PC-3 (cell line): ENCODE results near the gene SYMPK. TPM values are rescaled to one million over a fixed set of nuclear protein-coding genes. Genes with fewer than 3 reads are reported as not detected.

Experiments
- ATAC-seq: fragments of 200-7000 bp; cut with Tn5 transposase; 2 replicates; pipeline ENCODE4 v1.9.1; 2020; ENCODE audit warnings: mild to moderate bottlenecking, moderate library complexity
- BruUV-seq: library from RNA; stranded (reverse); fragments of 400-500 nt; replicated peaks from 2 replicates; lab custom pipeline; 2021; lab: Mats Ljungman, UMichigan
- CTCF ChIA-PET: fragments of 300-600 bp; sonication (Branson Sonifier 250); formaldehyde crosslinking; loops from one replicate; lab custom pipeline; 2022; ENCODE audit warnings: antibody characterized with exemption; lab: Charles Lee
- POLR2A ChIA-PET: fragments of 300-600 bp; sonication (Branson Sonifier 250); formaldehyde crosslinking; loops from one replicate; lab custom pipeline; 2022; ENCODE audit warnings: antibody characterized with exemption; ENCODE audit not compliant: unreplicated experiment; lab: Charles Lee
- DNase-seq: peaks from one replicate; pipeline ENCODE4 v3.0.0-alpha.2; 2015
- H2AFZ ChIP-seq: fragments of 300-600 bp; sonication (generic); 2 replicates; pipeline ENCODE4 v1.6.0; 2016; ENCODE audit warnings: antibody characterized with exemption, low read length
- H3F3A ChIP-seq: fragments of 300-600 bp; sonication (generic); one replicate; pipeline ENCODE4 v1.6.0; 2017; ENCODE audit warnings: antibody characterized with exemption, low read length, control low read depth, mild to moderate bottlenecking; ENCODE audit not compliant: unreplicated experiment
- H3K27ac ChIP-seq: fragments of 300-600 bp; sonication (generic); 2 replicates; pipeline ENCODE4 v1.5.1; 2016; ENCODE audit warnings: mild to moderate bottlenecking, low read length
- H3K27me3 ChIP-seq: fragments of 300-600 bp; sonication (generic); 2 replicates; pipeline ENCODE4 v1.6.1; 2016; ENCODE audit warnings: low read length, mixed read lengths
- H3K36me3 ChIP-seq: fragments of 300-600 bp; sonication (generic); 2 replicates; pipeline ENCODE4 v1.6.1; 2016; ENCODE audit warnings: low read depth, mixed run types, low read length, mixed read lengths
- H3K4me1 ChIP-seq: fragments of 300-600 bp; sonication (generic); 2 replicates; pipeline ENCODE4 v1.5.1; 2016; ENCODE audit warnings: low read length; ENCODE audit not compliant: insufficient read depth
- H3K4me2 ChIP-seq: fragments of 300-600 bp; sonication (generic); 2 replicates; pipeline ENCODE4 v1.6.0; 2016; ENCODE audit warnings: low read length
- H3K4me3 ChIP-seq: fragments of 300-600 bp; sonication (generic); 2 replicates; pipeline ENCODE4 v1.5.1; 2016; ENCODE audit warnings: mild to moderate bottlenecking, low read length, mixed read lengths
- H3K79me2 ChIP-seq: fragments of 300-600 bp; sonication (generic); 2 replicates; pipeline ENCODE4 v1.6.1; 2017; ENCODE audit warnings: low read length, mixed read lengths
- H3K9ac ChIP-seq: fragments of 300-600 bp; sonication (generic); 2 replicates; pipeline ENCODE4 v1.6.0; 2016; ENCODE audit warnings: mild to moderate bottlenecking, low read length
- H3K9me2 ChIP-seq: fragments of 300-600 bp; sonication (generic); replicated peaks from 2 replicates; pipeline ENCODE4 v1.6.1; 2016; ENCODE audit warnings: mixed run types, low read length, mixed read lengths
- H3K9me3 ChIP-seq: fragments of 300-600 bp; sonication (generic); 2 replicates; pipeline ENCODE4 v1.6.1; 2016; ENCODE audit warnings: low read length, mixed read lengths
- H4K20me1 ChIP-seq: fragments of 300-600 bp; sonication (generic); 2 replicates; pipeline ENCODE4 v1.6.1; 2016; ENCODE audit warnings: low read length, mixed read lengths
- CTCF ChIP-seq: fragments of 300-600 bp; sonication (generic); conservative IDR thresholded peaks from 2 replicates; pipeline ENCODE4 v1.5.1; 2017; ENCODE audit warnings: antibody characterized with exemption, low read depth, mild to moderate bottlenecking, low read length
- EZH2 ChIP-seq: fragments of 300-600 bp; sonication (generic); IDR thresholded peaks from one replicate; pipeline ENCODE4 v1.6.1; 2017; ENCODE audit warnings: antibody characterized with exemption, mild to moderate bottlenecking, low read length; ENCODE audit not compliant: unreplicated experiment
- EZH2phosphoT487 ChIP-seq: fragments of 300-600 bp; sonication (generic); IDR thresholded peaks from 2 replicates; pipeline ENCODE4 v1.6.1; 2018; ENCODE audit warnings: mild to moderate bottlenecking, antibody characterized with exemption, low read length, borderline replicate concordance
- intact Hi-C: fragments of 100-400 bp; cut with micrococcal nuclease; formaldehyde crosslinking; loops from 2 replicates; pipeline ENCODE4 v1.9.0; 2023
- total RNA-seq: library from RNA; depleted of rRNA; stranded (reverse); fragments of >200 nt; gene quantifications from 2 replicates; pipeline ENCODE4 v1.2.3, GENCODE V29; 2014

SYMPK gene
- total RNA-seq, 1 experiment from 2014 or later, result 36.6 TPM

GRCh38 chr19:45908956-45909355 lies 46.0 kb upstream of the SYMPK start:
- Histone ChIP-seq H3F3A (no peaks in the 10 kb centered on the region), H3K27ac (no peak overlapping the region), H4K20me1 (no peaks in the 10 kb centered on the region), H2AFZ (no peak overlapping the region), H3K27me3 (no peaks in the 10 kb centered on the region), H3K9me3 (no peaks in the 10 kb centered on the region), H3K9me2 (no peaks in the 10 kb centered on the region), H3K4me3 (no peak overlapping the region), H3K36me3 (no peaks in the 10 kb centered on the region), H3K4me2 (no peak overlapping the region), H3K9ac (no peak overlapping the region), H3K4me1 (peaks cover 4% of the 10 kb centered on the region), H3K79me2 (no peaks in the 10 kb centered on the region)
- BruUV-seq, result no TSS peak
- ATAC-seq (no peak), DNase-seq (no peak)
- TF ChIP-seq CTCF, result no peak
- no peak for TF ChIP-seq EZH2phosphoT487
- no peak for TF ChIP-seq EZH2
- ChIA-PET CTCF (no interaction called here), POLR2A (interaction anchor here (0.7 kb wide), 1 partner anchor 442 kb away, joined by 3 read pairs; no protein-coding TSS in a partner anchor)
- intact Hi-C loops, result no loop called here

- CTCF ChIA-PET, result interaction anchor here (0.7 kb wide), 1 partner anchor 131 kb away, joined by 6 read pairs; no protein-coding TSS in a partner anchor
Observed at GRCh38 chr19:45906221-45906620, 43.3 kb upstream of the SYMPK start.

More at GRCh38 chr19:45906221-45906620, 43.3 kb upstream of the SYMPK start:
- H3K79me2 ChIP-seq, result peaks cover 5% of the 10 kb centered on the region; the same call in 1 of the 2 replicates
- no peak overlapping the region for H3K9ac ChIP-seq
- no peaks in the 10 kb centered on the region for H3K36me3 ChIP-seq
- POLR2A ChIA-PET, result no interaction called here
- intact Hi-C loops, result no loop called here
- H3K4me3 ChIP-seq, result no peak overlapping the region
- no peaks in the 10 kb centered on the region for H4K20me1 ChIP-seq
- H3K27me3 ChIP-seq, result no peaks in the 10 kb centered on the region
- no peak overlapping the region for H3K4me2 ChIP-seq
- DNase-seq, result peak; percentile 47
- H3K9me2 ChIP-seq, result no peaks in the 10 kb centered on the region
- H2AFZ ChIP-seq, result peak overlapping the region; percentile 33; the same call in 1 of the 2 replicates
- H3K27ac ChIP-seq, result no peak overlapping the region
- no peak for TF ChIP-seq EZH2phosphoT487
- no peak for TF ChIP-seq EZH2
- no peak for TF ChIP-seq CTCF
- no TSS peak for BruUV-seq
- no peaks in the 10 kb centered on the region for H3K9me3 ChIP-seq
- ATAC-seq, result no peak
- peaks cover 4% of the 10 kb centered on the region for H3K4me1 ChIP-seq
- no peaks in the 10 kb centered on the region for H3F3A ChIP-seq
